HG03439 (cell line): Measurements from ENCODE around the gene ABCG1.

Experiments used
- ATAC-seq: cut with Tn5 transposase; IDR thresholded peaks from one replicate; pipeline ENCODE4 v1.9.1; 2021; ENCODE audit warnings: mild to moderate bottlenecking, moderate library complexity; ENCODE audit not compliant: unreplicated experiment

ABCG1 gene

GRCh38 chr21:42231756-42232155 lies 12.8 kb downstream of the ABCG1 start:
- ATAC-seq = no peak

GRCh38 chr21:42232176-42232825 lies 13.4 kb downstream of the ABCG1 start:
- no peak for ATAC-seq

GRCh38 chr21:42233067-42233961 lies 14.4 kb downstream of the ABCG1 start:
- peak; percentile 36 for ATAC-seq

- ATAC-seq = no peak
Measured at GRCh38 chr21:42234041-42234440, 15.1 kb downstream of the ABCG1 start.

- no peak for ATAC-seq
Measured at GRCh38 chr21:42234464-42235241, 15.7 kb downstream of the ABCG1 start.

GRCh38 chr21:42235593-42235992 lies 16.7 kb downstream of the ABCG1 start:
- no peak for ATAC-seq

- ATAC-seq = no peak
Measured at GRCh38 chr21:42236014-42236413, 17.1 kb downstream of the ABCG1 start.

- ATAC-seq = no peak
Measured at GRCh38 chr21:42236693-42237092, 17.8 kb downstream of the ABCG1 start.

- no peak for ATAC-seq
Measured at GRCh38 chr21:42237161-42237560, 18.2 kb downstream of the ABCG1 start.

- no peak for ATAC-seq
Measured at GRCh38 chr21:42237577-42237976, 18.6 kb downstream of the ABCG1 start.

- ATAC-seq = no peak
Measured at GRCh38 chr21:42238185-42238934, 19.4 kb downstream of the ABCG1 start.

GRCh38 chr21:42239556-42239955 lies 20.6 kb downstream of the ABCG1 start:
- no peak for ATAC-seq

GRCh38 chr21:42239973-42240372 lies 21.0 kb downstream of the ABCG1 start:
- no peak for ATAC-seq

- ATAC-seq = no peak
Measured at GRCh38 chr21:42242611-42243010, 23.7 kb downstream of the ABCG1 start.

GRCh38 chr21:42243026-42243425 lies 24.1 kb downstream of the ABCG1 start:
- ATAC-seq = no peak

- ATAC-seq = no peak
Measured at GRCh38 chr21:42245331-42246193, 26.6 kb downstream of the ABCG1 start.

- ATAC-seq = no peak
Measured at GRCh38 chr21:42247716-42248115, 28.8 kb downstream of the ABCG1 start.

GRCh38 chr21:42248241-42248640 lies 29.3 kb downstream of the ABCG1 start:
- ATAC-seq = no peak

- ATAC-seq = no peak
Measured at GRCh38 chr21:42248783-42249597, 30.1 kb downstream of the ABCG1 start.
